GM08714 (cell line): Measurements from ENCODE around the gene ERVMER34-1.
A peak's percentile ranks its signal among the peaks of the same experiment; 100 is the strongest.

Experiments
- H3K4me3 ChIP-seq: fragments of 200-500 bp; sonication (Bioruptor generic); 2 replicates; pipeline ENCODE4 v1.5.1; 2014; ENCODE audit warnings: mild to moderate bottlenecking, low read length, inconsistent platforms
- ZNF274 ChIP-seq: IDR thresholded peaks from 2 replicates; pipeline ENCODE4 v1.6.1; 2012; ENCODE audit warnings: mild to moderate bottlenecking, low read depth, low read length

ERVMER34-1 gene

GRCh38 chr4:52744588-52744987 is 6.6 kb downstream of the ERVMER34-1 start:
- H3K4me3 ChIP-seq = no peak overlapping the region
- no peak for TF ChIP-seq ZNF274

- TF ChIP-seq ZNF274 = no peak
- no peak overlapping the region for H3K4me3 ChIP-seq
Measured at GRCh38 chr4:52743444-52744019, 7.7 kb downstream of the ERVMER34-1 start.

- H3K4me3 ChIP-seq = no peak overlapping the region
- no peak for TF ChIP-seq ZNF274
Measured at GRCh38 chr4:52729586-52729985, 21.6 kb downstream of the ERVMER34-1 start.

- no peak overlapping the region for H3K4me3 ChIP-seq
- no peak for TF ChIP-seq ZNF274
Measured at GRCh38 chr4:52728691-52729240, 22.5 kb downstream of the ERVMER34-1 start.

- no peak for TF ChIP-seq ZNF274
- no peak overlapping the region for H3K4me3 ChIP-seq
Measured at GRCh38 chr4:52726826-52727580, 24.2 kb downstream of the ERVMER34-1 start.

GRCh38 chr4:52721968-52722815 is 29.0 kb downstream of the ERVMER34-1 start:
- peak overlapping the region; percentile 77 for H3K4me3 ChIP-seq
- TF ChIP-seq ZNF274 = no peak

- H3K4me3 ChIP-seq = no peak overlapping the region
- TF ChIP-seq ZNF274 = no peak
Measured at GRCh38 chr4:52718123-52718522, 33.1 kb downstream of the ERVMER34-1 start.

GRCh38 chr4:52716364-52717151 is 34.7 kb downstream of the ERVMER34-1 start:
- TF ChIP-seq ZNF274 = no peak
- H3K4me3 ChIP-seq = no peak overlapping the region

GRCh38 chr4:52715914-52716313 is 35.3 kb downstream of the ERVMER34-1 start:
- no peak overlapping the region for H3K4me3 ChIP-seq
- no peak for TF ChIP-seq ZNF274

- no peak for TF ChIP-seq ZNF274
- 0 out of 2 replicates have a peak overlapping the region, but pooled peaks have one; percentile 18 for H3K4me3 ChIP-seq
Measured at GRCh38 chr4:52715255-52715897, 35.8 kb downstream of the ERVMER34-1 start.

GRCh38 chr4:52714597-52715254 is 36.5 kb downstream of the ERVMER34-1 start:
- peak overlapping the region; percentile 50 for H3K4me3 ChIP-seq

GRCh38 chr4:52713456-52713937 is 37.7 kb downstream of the ERVMER34-1 start:
- peak overlapping the region; percentile 83 for H3K4me3 ChIP-seq
- no peak for TF ChIP-seq ZNF274

More at GRCh38 chr4:52714597-52715254, 36.5 kb downstream of the ERVMER34-1 start:
- no peak for TF ChIP-seq ZNF274
